CMK (cell line): Measurements from ENCODE around the gene SDK1.
"Not testable (repeated sequence)": the region's sequence is repeated elsewhere in the genome, so short reads cannot be mapped to it uniquely, and the experiment has no call there.

Source experiments
- DNase-seq: peaks from one replicate; pipeline ENCODE4 v3.0.0-alpha.2; 2010; ENCODE audit warnings: low read depth

Gene SDK1

DNA sequence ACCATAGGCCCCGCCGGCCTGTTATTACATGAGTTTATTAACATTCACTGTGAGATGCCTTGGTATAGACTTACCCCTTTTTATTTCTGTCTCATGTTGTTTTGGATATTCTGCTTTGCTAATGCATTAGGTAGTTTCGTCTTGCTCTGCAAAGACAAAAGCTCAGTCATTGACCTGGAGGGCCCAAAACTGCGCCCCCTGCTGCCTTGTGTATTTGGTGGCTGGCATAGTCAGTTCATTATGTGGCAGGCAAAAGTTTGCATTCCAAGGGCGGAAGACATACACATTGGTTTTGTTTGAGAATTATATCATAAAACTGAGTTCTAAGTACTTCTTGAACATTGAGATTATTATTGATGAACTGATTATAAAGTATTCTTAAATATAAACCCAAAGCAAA, 372.5 kb downstream of the SDK1 start:
- DNase-seq = no peak

DNA sequence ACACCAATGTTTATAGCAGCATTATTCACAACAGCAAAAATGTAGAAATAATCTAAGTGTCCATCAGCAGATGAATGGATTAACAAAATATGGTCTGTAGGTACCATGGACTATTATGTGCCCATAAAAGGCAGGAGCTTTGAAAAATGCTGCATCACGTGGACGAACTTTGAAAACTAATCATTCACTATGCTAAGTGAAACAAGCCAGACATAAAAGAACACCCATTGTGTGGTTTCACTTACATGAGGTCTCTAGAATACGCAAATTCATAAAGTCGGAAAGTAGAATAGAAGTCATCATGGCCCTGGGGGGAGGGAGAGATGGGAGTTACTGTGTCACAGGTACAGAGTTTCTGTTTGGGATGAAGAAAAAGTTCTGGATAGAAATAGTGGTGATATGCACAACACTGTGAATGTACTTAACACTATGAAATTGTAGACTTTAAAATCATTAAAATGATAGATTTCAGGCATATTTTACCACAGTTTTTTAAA, 377.3 kb downstream of the SDK1 start:
- no peak for DNase-seq

DNA sequence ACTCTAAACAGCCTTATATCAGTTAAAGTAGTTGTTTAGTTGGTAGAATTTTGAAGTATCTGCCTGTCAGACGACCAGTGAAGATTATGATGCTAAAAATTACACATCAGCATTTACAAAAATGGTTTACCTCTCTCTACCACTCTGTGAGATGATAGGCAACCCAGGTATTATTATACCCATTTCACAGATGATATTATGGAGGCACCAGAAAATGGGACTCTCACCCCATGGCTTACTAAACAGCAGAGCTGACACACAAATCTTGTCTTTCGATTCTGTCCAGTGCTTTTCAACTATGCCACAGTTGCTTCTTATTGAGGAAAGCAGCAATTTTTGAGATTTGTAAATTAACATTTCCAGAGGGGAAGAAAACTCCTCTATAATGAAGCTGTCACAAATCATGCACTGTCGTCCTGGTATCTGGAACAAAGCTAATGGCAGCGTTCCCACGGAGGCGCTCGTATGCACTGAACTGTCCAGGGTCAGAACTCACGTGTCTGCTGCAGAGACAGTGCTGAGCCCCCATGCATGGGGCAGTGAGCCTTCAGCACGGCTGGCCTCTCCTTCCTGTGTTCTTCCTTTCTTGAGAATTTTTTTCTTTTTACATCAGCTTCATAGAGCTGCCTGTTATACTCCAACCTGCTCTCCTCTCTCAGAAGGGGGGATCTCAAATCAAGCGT, 381.1 kb downstream of the SDK1 start:
- no peak for DNase-seq

- no peak for DNase-seq
These were observed 382.8 kb downstream of the SDK1 start for GRCh38 chr7:3683546-3684539.

DNA sequence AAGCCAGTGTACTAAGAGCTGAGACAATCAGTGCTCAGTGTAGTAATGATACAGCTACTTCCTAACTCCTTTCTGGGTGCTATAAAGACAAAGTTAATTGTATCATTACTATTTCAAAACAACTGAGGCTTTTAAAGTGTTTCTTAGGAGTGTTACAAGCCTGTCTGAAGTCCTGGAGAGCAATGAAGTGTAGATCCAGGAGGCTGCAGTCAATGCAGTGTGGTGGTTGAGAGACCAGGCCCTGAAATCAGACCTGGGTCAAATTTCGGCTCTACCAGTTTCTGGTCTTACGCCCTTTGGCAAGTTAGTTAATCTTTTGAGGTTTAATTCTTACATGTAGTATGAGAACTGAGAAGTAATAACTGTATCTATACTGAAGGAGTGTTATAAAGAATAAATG, 387.0 kb downstream of the SDK1 start:
- DNase-seq = no peak

- no peak for DNase-seq
These were observed 387.8 kb downstream of the SDK1 start for GRCh38 chr7:3688842-3689241.

DNA sequence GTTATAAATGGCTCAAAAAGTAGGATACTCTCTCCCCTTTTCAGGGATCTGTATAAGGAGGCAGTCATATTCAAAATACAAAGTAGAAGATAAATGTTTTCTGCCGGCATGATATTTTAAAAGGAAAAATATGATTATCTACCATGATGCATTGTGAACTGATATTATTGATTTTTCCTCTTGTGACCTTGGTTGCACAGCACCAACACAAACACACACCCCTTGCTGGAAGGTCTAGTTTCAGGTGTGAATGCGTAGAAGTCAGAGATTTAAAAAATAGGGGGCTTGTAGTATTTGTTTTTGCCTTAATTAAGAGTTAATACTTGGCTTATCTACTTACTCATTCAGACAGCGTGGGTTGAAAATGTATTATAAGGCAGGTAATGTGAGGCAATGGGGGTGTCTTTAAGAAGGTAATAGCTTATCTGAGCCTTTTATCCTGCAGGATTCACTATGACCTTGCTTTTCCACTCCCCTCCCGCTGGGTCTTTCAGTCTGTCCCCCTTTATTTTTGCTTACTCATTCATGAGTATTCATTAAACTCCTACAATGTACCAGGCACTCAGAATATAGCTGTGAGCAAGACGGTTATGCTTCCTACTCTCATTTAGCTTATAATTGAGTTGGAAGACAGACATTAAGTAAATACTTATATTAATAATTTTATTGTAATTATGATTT, 390.6 kb downstream of the SDK1 start:
- no peak for DNase-seq

DNA sequence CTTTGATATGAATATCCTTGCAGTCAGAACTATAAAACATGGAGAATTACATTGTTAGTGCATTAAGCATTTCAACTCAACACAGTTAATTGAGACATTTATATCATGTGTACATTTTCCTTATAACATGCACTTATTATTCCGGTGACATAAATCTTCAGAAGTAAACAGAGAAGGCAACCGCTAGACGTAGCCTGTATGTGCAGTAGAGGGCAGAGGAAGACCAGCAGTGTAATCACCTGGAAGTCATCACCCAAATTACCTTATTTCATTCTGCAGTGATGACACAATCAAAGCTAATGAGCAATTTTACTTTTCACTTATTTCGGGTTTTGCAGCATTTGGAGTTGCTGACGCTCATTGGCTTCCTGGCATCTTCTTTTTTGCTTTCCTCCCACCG, 394.6 kb downstream of the SDK1 start:
- DNase-seq = no peak

- no peak for DNase-seq
These were observed 395.1 kb downstream of the SDK1 start for GRCh38 chr7:3696113-3696512.

GRCh38 chr7:3697472-3697871, 396.4 kb downstream of the SDK1 start:
- no peak for DNase-seq

- DNase-seq = no peak
These were observed 404.2 kb downstream of the SDK1 start for GRCh38 chr7:3705258-3705657.

- DNase-seq = not testable (repeated sequence)
These were observed 405.0 kb downstream of the SDK1 start for GRCh38 chr7:3706091-3706490.

DNA sequence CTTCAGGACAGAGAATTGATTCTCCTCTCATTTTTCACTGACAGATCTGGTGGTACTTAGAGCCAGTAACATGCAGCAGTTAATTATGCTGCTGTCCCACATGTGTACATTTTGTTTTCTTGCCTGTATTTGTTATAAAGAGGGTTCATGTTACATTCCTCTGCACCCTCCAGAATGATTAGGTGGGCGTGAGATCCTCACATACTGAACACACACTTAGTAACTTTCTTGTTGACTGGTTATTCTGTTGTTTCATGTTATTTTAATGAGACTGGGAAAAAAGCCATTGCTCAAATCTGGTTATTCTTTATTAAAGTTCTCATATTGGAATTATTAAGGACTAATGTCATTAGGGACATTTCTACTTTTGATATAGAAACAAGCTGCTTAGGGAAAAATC, 409.1 kb downstream of the SDK1 start:
- DNase-seq = no peak

DNA sequence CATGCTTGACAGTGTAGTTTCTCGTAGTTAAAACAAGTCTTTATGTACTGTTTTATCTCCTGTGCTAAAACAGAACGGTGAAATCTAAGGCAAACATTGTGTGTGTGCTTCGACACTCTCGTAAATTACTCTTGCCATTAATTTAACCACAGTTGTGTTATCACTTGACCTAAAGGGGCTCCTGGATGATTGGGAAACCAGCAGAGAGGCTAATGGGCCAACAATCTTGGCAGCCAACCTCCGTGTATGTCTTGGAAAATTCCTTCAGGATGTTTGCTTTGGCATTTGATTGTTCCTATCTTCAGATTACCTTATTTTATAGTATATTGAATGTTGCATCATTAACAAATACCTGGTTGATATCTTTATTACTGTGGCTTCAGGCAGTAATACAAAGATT, 409.5 kb downstream of the SDK1 start:
- DNase-seq = no peak

DNA sequence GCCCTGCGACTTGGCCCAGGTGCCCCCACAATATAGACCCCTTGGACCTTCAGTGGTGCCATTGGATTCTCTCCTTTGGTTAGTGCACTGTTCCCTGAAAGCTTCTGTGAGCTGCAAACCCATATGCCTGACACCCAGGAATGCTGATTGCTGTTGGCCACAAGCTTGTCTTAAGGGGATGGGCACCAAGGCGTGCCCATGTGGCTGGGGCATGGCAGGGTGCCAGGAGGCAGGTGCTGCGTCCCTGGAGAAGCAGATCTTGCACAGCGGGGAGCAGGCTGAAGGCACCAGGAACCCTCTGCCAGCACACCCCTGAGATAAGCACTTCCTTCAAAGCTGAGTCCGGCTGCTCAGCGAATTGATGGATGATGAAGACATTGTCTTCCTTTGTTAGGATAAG, 411.8 kb downstream of the SDK1 start:
- no peak for DNase-seq

- DNase-seq = no peak
These were observed 420.4 kb downstream of the SDK1 start for GRCh38 chr7:3721422-3721821.

GRCh38 chr7:3722396-3722922, 421.4 kb downstream of the SDK1 start:
- DNase-seq = no peak

- no peak for DNase-seq
These were observed 424.4 kb downstream of the SDK1 start for GRCh38 chr7:3725155-3726059.

DNA sequence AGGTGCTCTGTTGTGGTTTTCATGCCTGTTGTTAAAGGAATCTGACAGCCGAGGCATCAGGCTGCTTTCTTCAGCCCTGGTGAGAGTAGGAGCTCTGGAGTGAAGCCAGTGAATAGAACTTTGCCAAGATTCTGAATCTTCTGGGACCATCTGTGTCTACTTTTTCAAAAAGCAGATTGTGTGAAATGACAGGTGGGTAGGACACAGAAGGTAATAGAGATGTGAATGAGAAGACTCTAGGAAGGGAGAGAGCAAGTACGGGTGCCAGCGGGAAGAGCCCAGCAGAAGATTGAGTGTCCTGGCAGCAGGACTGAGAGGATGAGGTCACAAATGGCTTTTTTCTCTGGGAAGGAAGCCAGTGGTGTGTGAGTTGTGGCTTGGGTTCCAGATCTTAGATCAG, 429.2 kb downstream of the SDK1 start:
- DNase-seq = no peak

GRCh38 chr7:3732395-3733005, 431.4 kb downstream of the SDK1 start:
- no peak for DNase-seq
